HepG2 (cell line): ENCODE data around the gene ACOT6. TPM values are rescaled to one million over a fixed set of nuclear protein-coding genes. Genes with fewer than 3 reads are reported as not detected.

Source experiments
- AHDC1 ChIP-seq: sonication (generic); formaldehyde crosslinking; IDR thresholded peaks from 2 replicates; pipeline ENCODE4 v1.5.1; 2020; ENCODE audit warnings: mild to moderate bottlenecking, missing genetic modification reagents, borderline replicate concordance
- DBP ChIP-seq: sonication (generic); formaldehyde crosslinking; IDR thresholded peaks from 2 replicates; pipeline ENCODE4 v1.4.0; 2020; ENCODE audit warnings: missing genetic modification reagents; ENCODE audit errors: not compliant biosample characterization
- FUBP1 ChIP-seq: sonication (generic); formaldehyde crosslinking; IDR thresholded peaks from 2 replicates; pipeline ENCODE4 v1.5.1; 2020; ENCODE audit warnings: missing genetic modification reagents, mild to moderate bottlenecking, borderline replicate concordance
- NFAT5 ChIP-seq: sonication (generic); formaldehyde crosslinking; IDR thresholded peaks from 2 replicates; pipeline ENCODE4 v1.4.0; 2020; ENCODE audit warnings: missing genetic modification reagents
- RARG ChIP-seq: sonication (generic); formaldehyde crosslinking; IDR thresholded peaks from 2 replicates; pipeline ENCODE4 v1.4.0; 2020; ENCODE audit warnings: low read depth, mild to moderate bottlenecking, missing genetic modification reagents
- THRA ChIP-seq: sonication (generic); formaldehyde crosslinking; IDR thresholded peaks from 2 replicates; pipeline ENCODE4 v1.4.0; 2020; ENCODE audit warnings: missing genetic modification reagents, borderline replicate concordance
- ZBTB25 ChIP-seq: IDR thresholded peaks from 2 replicates; pipeline ENCODE4 v1.6.1; 2018; ENCODE audit warnings: missing genetic modification reagents
- ZEB1 ChIP-seq: IDR thresholded peaks from 2 replicates; pipeline ENCODE4 v1.6.1; 2012; ENCODE audit warnings: mild to moderate bottlenecking, low read depth, inconsistent platforms; ENCODE audit not compliant: insufficient replicate concordance
- ZNF446 ChIP-seq: sonication (generic); formaldehyde crosslinking; IDR thresholded peaks from 2 replicates; pipeline ENCODE4 v1.5.0; 2020; ENCODE audit warnings: mild to moderate bottlenecking, missing genetic modification reagents
- ZNF652 ChIP-seq: IDR thresholded peaks from 2 replicates; pipeline ENCODE4 v1.6.1; 2016; ENCODE audit warnings: low read depth, borderline replicate concordance
- polyA plus RNA-seq, 8 experiments: library from polyadenylated mRNA; depleted of rRNA in 3 of 8; stranded (reverse) in 7 of 8; unstranded in 1 of 8; fragments of >200 nt; fragmentation: Illumina TruSeq in 4 of 8; extraction: Trizol in 4 of 8; gene quantifications; 2 replicates each; pipeline versions ENCODE4 v1.2.1 to v1.2.3, GENCODE V29; 2011 to 2016; ENCODE audit warnings: low read depth in 4 of 8, missing spikeins in 1 of 8, mixed read lengths in 1 of 8; ENCODE audit not compliant: insufficient read depth in 1 of 8
- total RNA-seq, 5 experiments: library from RNA; depleted of rRNA; stranded (reverse); fragments of >200 nt; fragmentation: Illumina TruSeq; extraction: Trizol; gene quantifications; 2 replicates each; pipeline ENCODE4 v1.2.3, GENCODE V29; 2016; ENCODE audit warnings: low read depth in 1 of 5

Gene ACOT6
- total and polyA plus RNA-seq, 2 of the 13 experiments (the other 11 are each of a cell fraction or from before 2014, with no cell fraction given) = 0.15 to 0.27 TPM

- TF ChIP-seq DBP (no peak), THRA (CRISPR knock-in tag) (no peak), ZNF652 (CRISPR knock-in tag) (0 out of 2 replicates have a peak, but pooled peaks have one; percentile 40), ZNF446 (CRISPR knock-in tag) (no peak), FUBP1 (CRISPR knock-in tag) (no peak), AHDC1 (CRISPR knock-in tag) (no peak), ZEB1 (no peak), NFAT5 (CRISPR knock-in tag) (no peak), ZBTB25 (CRISPR knock-in tag) (no peak), RARG (CRISPR knock-in tag) (0 out of 2 replicates have a peak, but pooled peaks have one; percentile 33)
These were observed at the start of gene ACOT6 (continued) for GRCh38 chr14:73612339-73613045.
